ENCODE measurements around the gene DRC1.
"Not testable (repeated sequence)": the region's sequence is repeated elsewhere in the genome, so short reads cannot be mapped to it uniquely, and the experiment has no call there.

Gene DRC1

DNA sequence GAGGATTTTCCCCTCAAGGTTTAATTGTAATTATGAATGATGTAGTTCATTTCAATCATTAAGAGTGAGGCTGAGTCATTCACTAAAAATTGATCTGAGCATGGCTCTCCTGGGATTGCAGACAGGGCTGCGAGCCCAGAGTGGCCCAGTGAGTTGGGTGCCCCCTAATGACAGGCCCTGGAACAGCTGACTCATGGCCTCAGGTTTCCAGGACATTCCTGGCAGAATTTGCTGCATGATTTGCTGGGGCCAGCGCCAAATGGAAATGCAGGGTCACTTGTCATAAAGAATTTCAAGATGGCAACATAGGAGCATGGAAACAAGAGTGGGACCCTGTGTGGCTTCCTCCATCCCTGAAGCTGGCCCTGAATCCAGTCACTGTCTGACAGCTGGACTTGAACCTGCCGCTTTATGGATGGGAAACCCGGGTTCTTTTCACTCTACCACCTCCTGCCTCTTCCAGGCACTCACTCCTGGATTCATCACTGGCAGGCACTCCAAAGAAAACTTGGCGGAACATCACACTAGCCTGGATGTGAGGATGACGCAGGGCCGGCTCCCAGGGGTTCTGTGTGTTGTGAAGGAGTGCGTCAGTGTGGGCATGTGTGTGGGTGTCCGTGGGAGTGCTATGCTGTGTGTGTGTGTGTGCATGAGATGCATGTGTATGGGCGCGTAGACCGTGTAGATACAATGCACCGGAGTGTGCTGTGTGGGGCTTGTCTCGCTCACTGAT is 61.0 kb downstream of the DRC1 start:
- DNase-seq (ENCODE audit: low read depth) = peak; percentile 77
- H3K4me3 ChIP-seq (ENCODE audit: low read depth, low read length) = no peak overlapping the region
- peak; percentile 81 for TF ChIP-seq CTCF (conservative IDR thresholded peaks at IDR 0.05; ENCODE audit: low read depth, low read length)

DNA sequence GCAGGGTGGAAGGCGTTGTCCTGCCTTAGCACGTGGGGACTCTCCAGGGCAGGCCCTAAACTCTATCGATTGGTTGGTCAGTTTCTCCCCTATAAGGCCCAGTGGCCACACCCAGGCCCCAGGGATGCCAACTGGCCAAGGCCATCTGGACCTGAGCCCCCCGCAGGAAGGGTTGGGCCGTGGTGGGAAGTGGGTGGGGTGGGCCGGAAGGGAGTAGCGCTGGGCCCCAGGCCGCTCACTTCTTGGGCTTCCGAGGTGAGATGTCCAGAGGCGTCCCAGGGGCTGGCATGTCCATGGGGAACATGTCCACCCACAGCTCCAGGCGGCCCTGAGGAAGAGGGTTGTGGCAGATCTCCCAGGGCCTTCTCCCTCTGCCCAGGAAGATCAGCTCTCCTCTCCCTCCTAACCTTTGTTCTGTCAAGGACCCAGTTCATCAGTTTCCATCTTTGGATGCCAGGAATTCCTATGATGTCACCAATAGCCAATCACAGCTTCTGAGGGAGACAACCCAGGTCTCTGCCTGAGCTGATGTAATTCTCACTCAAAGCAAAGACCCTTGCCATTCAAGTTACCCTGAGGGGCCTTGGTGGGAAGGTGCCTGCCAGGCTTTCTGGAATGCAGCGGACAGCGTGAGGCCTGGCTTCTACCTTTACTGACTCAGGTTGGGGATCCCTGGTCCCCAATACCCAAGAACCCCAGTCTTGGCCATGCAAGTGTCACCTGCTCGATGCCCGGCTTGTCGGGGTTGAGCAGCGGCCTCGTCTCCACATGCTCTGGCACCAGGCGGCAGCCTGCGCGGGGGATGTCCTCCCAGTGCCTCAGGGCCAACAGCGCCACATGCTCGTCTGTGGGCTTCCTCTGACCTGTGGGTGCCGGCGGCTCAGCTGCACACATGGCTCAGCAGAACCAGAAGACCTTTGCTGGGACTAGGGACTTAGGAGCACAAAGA is 61.8 kb downstream of the DRC1 start:
- H3K4me3 ChIP-seq (ENCODE audit: low read depth, low read length) = no peak overlapping the region
- peak; percentile 22 for DNase-seq (ENCODE audit: low read depth)
- TF ChIP-seq CTCF (conservative IDR thresholded peaks at IDR 0.05; ENCODE audit: low read depth, low read length) = no peak

GRCh38 chr2:26464390-26465265 is 62.9 kb downstream of the DRC1 start:
- TF ChIP-seq CTCF (conservative IDR thresholded peaks at IDR 0.05; ENCODE audit: low read depth, low read length) = no peak
- DNase-seq (ENCODE audit: low read depth) = no peak
- no peak overlapping the region for H3K4me3 ChIP-seq (ENCODE audit: low read depth, low read length)

DNA sequence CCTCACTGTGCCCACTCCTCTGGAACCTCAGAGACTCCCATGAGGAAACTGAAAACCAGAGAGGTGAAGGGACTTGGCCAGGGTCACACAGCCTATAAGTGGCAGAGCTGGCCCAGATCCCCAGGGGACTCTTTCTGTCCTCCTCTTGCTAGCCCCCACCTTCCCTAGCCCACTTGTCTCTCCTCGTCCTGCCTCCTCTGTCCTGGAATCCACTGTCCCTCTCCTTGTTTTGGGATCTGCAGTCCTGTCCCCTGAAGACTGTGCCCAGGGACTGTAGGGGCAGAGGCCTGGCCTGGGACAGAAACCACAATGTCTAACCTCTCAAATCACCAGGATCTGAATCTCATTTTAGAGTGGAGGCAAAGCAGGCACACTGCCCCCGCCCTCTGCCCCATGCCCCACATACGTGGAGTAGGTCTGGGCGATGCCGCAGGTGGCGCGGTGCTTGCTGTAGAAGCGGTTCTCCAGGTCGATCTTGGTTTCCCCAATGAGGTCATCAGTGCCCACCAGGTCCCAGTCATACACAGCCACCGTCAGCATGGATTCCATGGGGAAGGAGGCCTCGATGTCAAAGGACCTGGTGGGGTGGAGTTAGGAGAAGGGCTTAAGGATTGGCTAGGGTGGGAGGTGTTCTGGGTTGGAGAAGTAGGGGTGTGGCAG is 63.7 kb downstream of the DRC1 start:
- TF ChIP-seq CTCF (conservative IDR thresholded peaks at IDR 0.05; ENCODE audit: low read depth, low read length) = no peak
- DNase-seq (ENCODE audit: low read depth) = no peak
- no peak overlapping the region for H3K4me3 ChIP-seq (ENCODE audit: low read depth, low read length)

DNA sequence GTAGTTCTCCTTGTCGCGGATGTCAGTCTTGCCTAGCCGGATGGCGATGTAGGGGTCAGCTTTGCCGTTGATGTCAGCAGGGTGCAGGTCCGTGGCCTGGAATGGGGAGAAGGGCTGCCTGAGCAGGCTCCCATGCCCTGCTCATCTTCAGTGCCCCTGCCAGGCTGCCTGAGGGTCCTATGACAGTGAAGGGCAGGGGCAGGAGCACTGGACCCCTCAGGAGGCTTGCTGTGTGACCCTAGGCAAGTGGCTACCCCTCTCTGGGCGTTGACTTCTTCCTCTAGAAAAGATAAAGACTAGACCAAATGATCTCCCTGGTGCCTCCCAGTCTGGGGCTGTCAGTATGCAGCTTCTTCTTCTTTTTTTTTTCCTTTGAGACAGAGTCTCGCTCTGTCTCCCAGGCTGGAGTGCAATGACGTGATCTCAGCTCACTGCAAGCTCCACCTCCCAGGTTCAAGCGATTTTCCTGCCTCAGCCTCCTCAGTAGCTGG is 64.3 kb downstream of the DRC1 start:
- DNase-seq (ENCODE audit: low read depth) = no peak
- TF ChIP-seq CTCF (conservative IDR thresholded peaks at IDR 0.05; ENCODE audit: low read depth, low read length) = no peak
- no peak overlapping the region for H3K4me3 ChIP-seq (ENCODE audit: low read depth, low read length)

- H3K4me3 ChIP-seq (ENCODE audit: low read depth, low read length) = no peak overlapping the region
- no peak for DNase-seq (ENCODE audit: low read depth)
- no peak for TF ChIP-seq CTCF (conservative IDR thresholded peaks at IDR 0.05; ENCODE audit: low read depth, low read length)
Observed at GRCh38 chr2:26466662-26467310, 65.1 kb downstream of the DRC1 start.

- DNase-seq (ENCODE audit: low read depth); H3K4me3 ChIP-seq (ENCODE audit: low read depth, low read length): not testable (repeated sequence)
Observed at GRCh38 chr2:26468544-26468943, 66.8 kb downstream of the DRC1 start.
